ENCODE results near the gene BASP1.

BASP1 gene

GRCh38 chr5:17275289-17276158 is 58.1 kb downstream of the BASP1 start (continued):
- TF ChIP-seq, protein P1, sequence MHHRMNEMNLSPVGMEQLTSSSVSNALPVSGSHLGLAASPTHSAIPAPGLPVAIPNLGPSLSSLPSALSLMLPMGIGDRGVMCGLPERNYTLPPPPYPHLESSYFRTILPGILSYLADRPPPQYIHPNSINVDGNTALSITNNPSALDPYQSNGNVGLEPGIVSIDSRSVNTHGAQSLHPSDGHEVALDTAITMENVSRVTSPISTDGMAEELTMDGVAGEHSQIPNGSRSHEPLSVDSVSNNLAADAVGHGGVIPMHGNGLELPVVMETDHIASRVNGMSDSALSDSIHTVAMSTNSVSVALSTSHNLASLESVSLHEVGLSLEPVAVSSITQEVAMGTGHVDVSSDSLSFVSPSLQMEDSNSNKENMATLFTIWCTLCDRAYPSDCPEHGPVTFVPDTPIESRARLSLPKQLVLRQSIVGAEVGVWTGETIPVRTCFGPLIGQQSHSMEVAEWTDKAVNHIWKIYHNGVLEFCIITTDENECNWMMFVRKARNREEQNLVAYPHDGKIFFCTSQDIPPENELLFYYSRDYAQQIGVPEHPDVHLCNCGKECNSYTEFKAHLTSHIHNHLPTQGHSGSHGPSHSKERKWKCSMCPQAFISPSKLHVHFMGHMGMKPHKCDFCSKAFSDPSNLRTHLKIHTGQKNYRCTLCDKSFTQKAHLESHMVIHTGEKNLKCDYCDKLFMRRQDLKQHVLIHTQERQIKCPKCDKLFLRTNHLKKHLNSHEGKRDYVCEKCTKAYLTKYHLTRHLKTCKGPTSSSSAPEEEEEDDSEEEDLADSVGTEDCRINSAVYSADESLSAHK (tag by site-specific recombination; IDR thresholded peaks at IDR 0.05), result no peak
- TF ChIP-seq ZNF202 (tag by site-specific recombination; IDR thresholded peaks at IDR 0.05; ENCODE audit: borderline replicate concordance) (peak; percentile 39; the same call in 1 of the 2 replicates), ZNF24 (tag by site-specific recombination; IDR thresholded peaks at IDR 0.05) (no peak), ZNF544 (tag by site-specific recombination; IDR thresholded peaks at IDR 0.05) (no peak)

DNA sequence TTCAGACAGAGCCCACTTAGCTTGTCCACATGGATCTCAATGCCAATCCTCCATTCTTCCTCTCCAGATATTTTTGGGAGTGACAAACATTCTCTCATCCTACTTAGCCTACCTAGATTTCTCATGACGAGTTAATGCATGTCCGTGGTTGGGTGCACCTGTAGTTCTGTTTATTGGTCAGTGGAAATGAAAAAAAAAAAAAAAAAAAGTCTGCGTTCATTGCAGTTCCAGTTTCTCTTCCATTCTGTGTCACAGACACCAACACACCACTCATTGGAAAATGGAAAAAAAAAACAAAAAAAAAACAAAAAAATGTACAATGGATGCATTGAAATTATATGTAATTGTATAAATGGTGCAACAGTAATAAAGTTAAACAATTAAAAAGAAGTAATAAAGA is 59.0 kb downstream of the BASP1 start:
- Histone ChIP-seq H3K36me3 (ENCODE audit: control insufficient read depth in 2 of 2, insufficient read depth in 1 of 2, low read length in 2 of 2) (peaks cover 31 to 33% of the 10 kb centered on the region in 2 experiments), H3K4me1 (ENCODE audit: control insufficient read depth, insufficient read depth, low read length) (no peaks in the 10 kb centered on the region), H3K9me3 (ENCODE audit: control insufficient read depth, insufficient read depth, low read depth, low read length) (no peaks in the 10 kb centered on the region; the same call in 1 of the 2 replicates), H3K4me3 (ENCODE audit: low read depth, low read length) (no peak overlapping the region), H3K27ac (ENCODE audit: extremely low read depth, low read depth, low read length) (no peak overlapping the region)
- ChIA-PET CTCF (no interaction called here), POLR2A (no interaction called here)
- no peak for TF ChIP-seq SP3 (tag by site-specific recombination; IDR thresholded peaks at IDR 0.05)
- TF ChIP-seq, protein P2, sequence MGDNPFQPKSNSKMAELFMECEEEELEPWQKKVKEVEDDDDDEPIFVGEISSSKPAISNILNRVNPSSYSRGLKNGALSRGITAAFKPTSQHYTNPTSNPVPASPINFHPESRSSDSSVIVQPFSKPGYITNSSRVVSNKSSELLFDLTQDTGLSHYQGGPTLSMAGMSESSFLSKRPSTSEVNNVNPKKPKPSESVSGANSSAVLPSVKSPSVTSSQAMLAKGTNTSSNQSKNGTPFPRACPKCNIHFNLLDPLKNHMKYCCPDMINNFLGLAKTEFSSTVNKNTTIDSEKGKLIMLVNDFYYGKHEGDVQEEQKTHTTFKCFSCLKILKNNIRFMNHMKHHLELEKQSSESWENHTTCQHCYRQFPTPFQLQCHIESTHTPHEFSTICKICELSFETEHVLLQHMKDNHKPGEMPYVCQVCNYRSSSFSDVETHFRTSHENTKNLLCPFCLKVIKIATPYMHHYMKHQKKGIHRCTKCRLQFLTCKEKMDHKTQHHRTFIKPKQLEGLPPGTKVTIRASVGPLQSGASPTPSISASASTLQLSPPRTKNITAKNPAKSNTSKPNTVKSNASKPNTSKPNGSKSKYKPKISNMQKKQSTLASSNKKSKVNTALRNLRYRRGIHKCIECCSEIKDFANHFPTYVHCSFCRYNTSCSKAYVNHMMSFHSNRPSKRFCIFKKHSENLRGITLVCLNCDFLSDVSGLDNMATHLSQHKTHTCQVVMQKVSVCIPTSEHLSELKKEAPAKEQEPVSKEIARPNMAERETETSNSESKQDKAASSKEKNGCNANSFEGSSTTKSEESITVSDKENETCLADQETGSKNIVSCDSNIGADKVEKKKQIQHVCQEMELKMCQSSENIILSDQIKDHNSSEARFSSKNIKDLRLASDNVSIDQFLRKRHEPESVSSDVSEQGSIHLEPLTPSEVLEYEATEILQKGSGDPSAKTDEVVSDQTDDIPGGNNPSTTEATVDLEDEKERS (tag by site-specific recombination; IDR thresholded peaks at IDR 0.05), result no peak
- no peak for TF ChIP-seq ZNF394 (tag by site-specific recombination; IDR thresholded peaks at IDR 0.05; ENCODE audit: borderline replicate concordance)
- TF ChIP-seq ZNF341 (tag by site-specific recombination; IDR thresholded peaks at IDR 0.05; ENCODE audit: low read depth), result no peak
- TF ChIP-seq ZNF248 (tag by site-specific recombination; IDR thresholded peaks at IDR 0.05), result no peak
- no peak for TF ChIP-seq YY2 (tag by site-specific recombination; IDR thresholded peaks at IDR 0.05)
- no peak for TF ChIP-seq ZNF157 (tag by site-specific recombination; IDR thresholded peaks at IDR 0.05)
- TF ChIP-seq ZNF350 (tag by site-specific recombination; IDR thresholded peaks at IDR 0.05), result no peak
- TF ChIP-seq ZNF155 (tag by site-specific recombination; IDR thresholded peaks at IDR 0.05), result no peak
- no peak for TF ChIP-seq ZNF776 (tag by site-specific recombination; IDR thresholded peaks at IDR 0.05; ENCODE audit: borderline replicate concordance)
- no peak for TF ChIP-seq ZNF274 (IDR thresholded peaks at IDR 0.05; ENCODE audit: low read length)
- no peak for TF ChIP-seq ZNF274 (tag by site-specific recombination; IDR thresholded peaks at IDR 0.05; ENCODE audit: borderline replicate concordance)

DNA sequence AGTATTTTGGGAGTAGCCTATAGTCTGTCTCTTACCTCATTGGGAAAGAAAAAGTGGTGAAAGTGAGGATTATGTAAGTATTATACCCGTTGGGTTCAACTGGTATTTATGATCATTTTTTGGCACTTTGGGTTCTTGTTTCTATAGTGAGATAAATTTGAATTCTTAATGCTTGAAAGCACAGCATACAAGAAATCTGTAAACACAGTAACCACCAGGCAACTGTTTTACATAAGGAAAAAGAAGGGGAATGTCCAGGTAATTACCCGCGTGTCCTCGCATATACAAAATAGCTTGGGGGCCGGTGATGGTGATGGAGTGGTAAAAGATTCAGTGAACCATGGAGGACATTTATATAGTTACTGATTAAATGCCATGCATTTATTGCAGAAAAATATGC is 60.5 kb downstream of the BASP1 start:
- Histone ChIP-seq H3K4me3 (ENCODE audit: low read depth, low read length) (no peak overlapping the region), H3K4me1 (ENCODE audit: control insufficient read depth, insufficient read depth, low read length) (peaks cover 3% of the 10 kb centered on the region; the same call in 1 of the 2 replicates), H3K9me3 (ENCODE audit: control insufficient read depth, insufficient read depth, low read depth, low read length) (no peaks in the 10 kb centered on the region; the same call in 1 of the 2 replicates), H3K27ac (ENCODE audit: extremely low read depth, low read depth, low read length) (no peak overlapping the region), H3K36me3 (ENCODE audit: control insufficient read depth in 2 of 2, insufficient read depth in 1 of 2, low read length in 2 of 2) (peaks cover 31 to 33% of the 10 kb centered on the region in 2 experiments)
- CTCF ChIA-PET, result interaction anchor here (0.6 to 1.1 kb wide), 3 partner anchors 14 to 62 kb away, joined by 3 to 5 read pairs (median 3); no protein-coding TSS in a partner anchor
- POLR2A ChIA-PET, result no interaction called here
- TF ChIP-seq ZNF133 (tag by site-specific recombination; IDR thresholded peaks at IDR 0.05) (no peak), ZNF23 (tag by site-specific recombination; IDR thresholded peaks at IDR 0.05; ENCODE audit: borderline replicate concordance) (no peak), ZNF169 (tag by site-specific recombination; IDR thresholded peaks at IDR 0.05) (no peak)
- TF ChIP-seq, protein P1 (tag by site-specific recombination; IDR thresholded peaks at IDR 0.05), result no peak
- TF ChIP-seq, protein P3, sequence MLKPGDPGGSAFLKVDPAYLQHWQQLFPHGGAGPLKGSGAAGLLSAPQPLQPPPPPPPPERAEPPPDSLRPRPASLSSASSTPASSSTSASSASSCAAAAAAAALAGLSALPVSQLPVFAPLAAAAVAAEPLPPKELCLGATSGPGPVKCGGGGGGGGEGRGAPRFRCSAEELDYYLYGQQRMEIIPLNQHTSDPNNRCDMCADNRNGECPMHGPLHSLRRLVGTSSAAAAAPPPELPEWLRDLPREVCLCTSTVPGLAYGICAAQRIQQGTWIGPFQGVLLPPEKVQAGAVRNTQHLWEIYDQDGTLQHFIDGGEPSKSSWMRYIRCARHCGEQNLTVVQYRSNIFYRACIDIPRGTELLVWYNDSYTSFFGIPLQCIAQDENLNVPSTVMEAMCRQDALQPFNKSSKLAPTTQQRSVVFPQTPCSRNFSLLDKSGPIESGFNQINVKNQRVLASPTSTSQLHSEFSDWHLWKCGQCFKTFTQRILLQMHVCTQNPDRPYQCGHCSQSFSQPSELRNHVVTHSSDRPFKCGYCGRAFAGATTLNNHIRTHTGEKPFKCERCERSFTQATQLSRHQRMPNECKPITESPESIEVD (tag by site-specific recombination; IDR thresholded peaks at IDR 0.05), result no peak

Measured in HEK293 (cell line).